WTC11 (cell line): ENCODE data around the gene KCND3. TPM values are rescaled to one million over a fixed set of nuclear protein-coding genes. Genes with fewer than 3 reads are reported as not detected.

Experiments
- ATAC-seq: fragments of 200-7000 bp; cut with Tn5 transposase; 2 replicates; pipeline ENCODE4 v1.10.0; 2021; ENCODE audit warnings: mild to moderate bottlenecking, moderate library complexity
- CTCF ChIA-PET: fragments of 300-600 bp; sonication (Branson Sonifier 250); formaldehyde crosslinking; loops from one replicate; lab custom pipeline; 2021; ENCODE audit warnings: antibody characterized with exemption; lab: Charles Lee
- POLR2A ChIA-PET: fragments of 350-600 bp; sonication (Branson Sonifier 250); formaldehyde crosslinking; loops from one replicate; lab custom pipeline; 2021; ENCODE audit warnings: antibody characterized with exemption; lab: Charles Lee
- DNase-seq: peaks from one replicate; pipeline ENCODE4 v3.0.0; 2021; ENCODE audit warnings: low spot score
- H3K27ac Mint-ChIP-seq: 2 replicates; pipeline ENCODE4 v1.8.0; 2021; ENCODE audit warnings: mixed read lengths
- H3K27me3 Mint-ChIP-seq: 2 replicates; pipeline ENCODE4 v1.8.0; 2021; ENCODE audit warnings: low read depth, mild to moderate bottlenecking, moderate library complexity, mixed read lengths
- H3K36me3 Mint-ChIP-seq: 2 replicates; pipeline ENCODE4 v1.8.0; 2021; ENCODE audit warnings: mixed read lengths
- H3K4me1 Mint-ChIP-seq: 2 replicates; pipeline ENCODE4 v1.8.0; 2022; ENCODE audit warnings: mixed read lengths
- H3K4me3 Mint-ChIP-seq: 2 replicates; pipeline ENCODE4 v1.8.0; 2021; ENCODE audit warnings: mild to moderate bottlenecking, moderate library complexity, mixed read lengths
- H3K9me3 Mint-ChIP-seq: 2 replicates; pipeline ENCODE4 v1.8.0; 2021; ENCODE audit warnings: mixed read lengths
- AR ChIP-seq: fragments of 250-450 bp; sonication (Bioruptor Pico); IDR thresholded peaks from 2 replicates; pipeline ENCODE4 v1.9.0; 2021; ENCODE audit warnings: mild to moderate bottlenecking
- CBFB ChIP-seq: sonication (generic); formaldehyde crosslinking; IDR thresholded peaks from 2 replicates; pipeline ENCODE4 v1.8.1; 2022; ENCODE audit warnings: mild to moderate bottlenecking, low read depth, missing genetic modification reagents
- CREB1 ChIP-seq: sonication (generic); formaldehyde crosslinking; IDR thresholded peaks from 2 replicates; pipeline ENCODE4 v1.8.0; 2023; ENCODE audit warnings: mild to moderate bottlenecking, missing genetic modification reagents
- E2F1 ChIP-seq: sonication (generic); formaldehyde crosslinking; IDR thresholded peaks from 2 replicates; pipeline ENCODE4 v1.8.0; 2022; ENCODE audit warnings: mild to moderate bottlenecking, missing genetic modification reagents
- E2F5 ChIP-seq: sonication (generic); formaldehyde crosslinking; IDR thresholded peaks from 2 replicates; pipeline ENCODE4 v1.8.1; 2022; ENCODE audit warnings: mild to moderate bottlenecking, moderate library complexity, missing genetic modification reagents
- HMGXB4 ChIP-seq: sonication (generic); formaldehyde crosslinking; IDR thresholded peaks from 2 replicates; pipeline ENCODE4 v1.8.1; 2023; ENCODE audit warnings: mild to moderate bottlenecking, moderate library complexity, missing genetic modification reagents
- MYBL2 ChIP-seq: sonication (generic); formaldehyde crosslinking; IDR thresholded peaks from 2 replicates; pipeline ENCODE4 v1.8.1; 2023; ENCODE audit warnings: mild to moderate bottlenecking, moderate library complexity, missing genetic modification reagents
- NR1H2 ChIP-seq: sonication (generic); formaldehyde crosslinking; IDR thresholded peaks from 2 replicates; pipeline ENCODE4 v1.9.0; 2021; ENCODE audit warnings: mild to moderate bottlenecking, moderate library complexity, missing genetic modification reagents
- OVOL2 ChIP-seq: fragments of 250-450 bp; sonication (Bioruptor Pico); IDR thresholded peaks from 2 replicates; pipeline ENCODE4 v1.9.0; 2021; ENCODE audit warnings: mild to moderate bottlenecking, borderline replicate concordance
- PRRX2 ChIP-seq: fragments of 250-450 bp; sonication (Bioruptor Pico); IDR thresholded peaks from 2 replicates; pipeline ENCODE4 v1.8.0; 2021; ENCODE audit warnings: mild to moderate bottlenecking
- SP1 ChIP-seq: sonication (generic); formaldehyde crosslinking; conservative IDR thresholded peaks from 2 replicates; pipeline ENCODE4 v1.8.1; 2022; ENCODE audit warnings: missing genetic modification reagents
- TEAD1 ChIP-seq: sonication (generic); formaldehyde crosslinking; IDR thresholded peaks from 2 replicates; pipeline ENCODE4 v1.8.0; 2022; ENCODE audit warnings: mild to moderate bottlenecking, missing genetic modification reagents
- TEAD4 ChIP-seq: sonication (generic); formaldehyde crosslinking; IDR thresholded peaks from 2 replicates; pipeline ENCODE4 v1.8.0; 2022; ENCODE audit warnings: mild to moderate bottlenecking, missing genetic modification reagents
- ZBTB43 ChIP-seq: sonication (generic); formaldehyde crosslinking; IDR thresholded peaks from 2 replicates; pipeline ENCODE4 v1.8.1; 2023; ENCODE audit warnings: mild to moderate bottlenecking, missing genetic modification reagents
- ZNF138 ChIP-seq: sonication (generic); formaldehyde crosslinking; conservative IDR thresholded peaks from 2 replicates; pipeline ENCODE4 v1.8.1; 2022; ENCODE audit warnings: mild to moderate bottlenecking, moderate library complexity, missing genetic modification reagents
- ZNF219 ChIP-seq: sonication (generic); formaldehyde crosslinking; IDR thresholded peaks from 2 replicates; pipeline ENCODE4 v1.8.0; 2023; ENCODE audit warnings: missing genetic modification reagents, mild to moderate bottlenecking, borderline replicate concordance
- ZNF281 ChIP-seq: sonication (generic); formaldehyde crosslinking; IDR thresholded peaks from 2 replicates; pipeline ENCODE4 v1.8.0; 2023; ENCODE audit warnings: mild to moderate bottlenecking, missing genetic modification reagents
- ZNF317 ChIP-seq: sonication (generic); formaldehyde crosslinking; IDR thresholded peaks from 2 replicates; pipeline ENCODE4 v1.8.1; 2023; ENCODE audit warnings: low read depth, mild to moderate bottlenecking, moderate library complexity, missing genetic modification reagents, borderline replicate concordance
- ZNF396 ChIP-seq: fragments of 250-450 bp; sonication (Bioruptor Pico); IDR thresholded peaks from 2 replicates; pipeline ENCODE4 v1.8.0; 2021; ENCODE audit warnings: mild to moderate bottlenecking, moderate library complexity, borderline replicate concordance
- ZNF423 ChIP-seq: fragments of 250-450 bp; sonication (Bioruptor Pico); IDR thresholded peaks from 2 replicates; pipeline ENCODE4 v2.1.2; 2022; ENCODE audit warnings: mild to moderate bottlenecking, moderate library complexity
- ZNF671 ChIP-seq: fragments of 250-450 bp; sonication (Bioruptor Pico); IDR thresholded peaks from 2 replicates; pipeline ENCODE4 v1.8.0; 2021; ENCODE audit warnings: mild to moderate bottlenecking
- ZSCAN18 ChIP-seq: fragments of 250-450 bp; sonication (Bioruptor Pico); IDR thresholded peaks from 2 replicates; pipeline ENCODE4 v2.1.2; 2022; ENCODE audit warnings: mild to moderate bottlenecking, moderate library complexity
- total RNA-seq: library from RNA; stranded (reverse); gene quantifications from 3 replicates; pipeline ENCODE4 v1.2.3, GENCODE V29; 2021

The KCND3 gene
- total RNA-seq, 1 experiment from 2014 or later = 0.35 TPM

- no peak for TF ChIP-seq NR1H2 (CRISPR knock-in tag)
- no peak for TF ChIP-seq ZSCAN18
- TF ChIP-seq PRRX2 = no peak
Measured at GRCh38 chr1:111732718-111733117, 256.8 kb downstream of the KCND3 start (continued).

- peaks cover 28% of the 10 kb centered on the region for H3K4me1 Mint-ChIP-seq
- no peak for ATAC-seq
- no peaks in the 10 kb centered on the region for H3K9me3 Mint-ChIP-seq
- POLR2A ChIA-PET = interaction anchor here (0.6 kb wide), 1 partner anchor 17 kb away, joined by 3 read pairs; no protein-coding TSS in a partner anchor
- H3K27ac Mint-ChIP-seq = no peak overlapping the region
- H3K4me3 Mint-ChIP-seq = no peak overlapping the region
- no peaks in the 10 kb centered on the region for H3K27me3 Mint-ChIP-seq
- TF ChIP-seq ZNF317 (CRISPR knock-in tag) (no peak), ZNF671 (no peak), MYBL2 (CRISPR knock-in tag) (no peak), TEAD1 (no peak), CREB1 (CRISPR knock-in tag) (no peak), CBFB (CRISPR knock-in tag) (no peak), TEAD4 (CRISPR knock-in tag) (no peak), PRRX2 (no peak), E2F5 (CRISPR knock-in tag) (no peak), ZNF138 (CRISPR knock-in tag) (no peak), ZNF423 (no peak), AR (CRISPR knock-in tag) (no peak)
- peaks cover 8% of the 10 kb centered on the region for H3K36me3 Mint-ChIP-seq
- CTCF ChIA-PET = interaction anchor here (0.7 to 1.1 kb wide), 6 partner anchors 9 to 250 kb away, joined by 3 to 5 read pairs (median 3); partner anchors contain the start of gene DDX20
- no peak for DNase-seq
Measured at GRCh38 chr1:111731956-111732355, 257.5 kb downstream of the KCND3 start.

- POLR2A ChIA-PET = no interaction called here
- Mint-ChIP-seq H3K27me3 (no peaks in the 10 kb centered on the region), H3K36me3 (peaks cover 11% of the 10 kb centered on the region), H3K4me3 (no peak overlapping the region), H3K27ac (no peak overlapping the region), H3K9me3 (no peaks in the 10 kb centered on the region), H3K4me1 (peaks cover 36% of the 10 kb centered on the region)
- ATAC-seq (no peak), DNase-seq (no peak)
- CTCF ChIA-PET = no interaction called here
- TF ChIP-seq HMGXB4 (CRISPR knock-in tag) (no peak), ZBTB43 (CRISPR knock-in tag) (no peak), ZNF396 (CRISPR knock-in tag) (no peak), CREB1 (CRISPR knock-in tag) (no peak), ZNF281 (CRISPR knock-in tag) (no peak), ZNF219 (CRISPR knock-in tag) (no peak), E2F1 (no peak), SP1 (CRISPR knock-in tag) (no peak), OVOL2 (CRISPR knock-in tag) (no peak)
Measured at GRCh38 chr1:111730706-111731105, 258.8 kb downstream of the KCND3 start.
